ENCODE data around the gene CDR2.

GRCh38 chr16:22423716-22424115 is 49.3 kb upstream of the CDR2 start:
- TF ChIP-seq CTCF (IDR thresholded peaks at IDR 0.05) (no peak), EZH2 (IDR thresholded peaks at IDR 0.05; ENCODE audit: borderline replicate concordance, insufficient read depth, low read depth, low read length, poor library complexity, severe bottlenecking) (no peak)
